H1 (cell line): Measurements from ENCODE around the gene ZNF91. TPM values are rescaled to one million over a fixed set of nuclear protein-coding genes. Genes with fewer than 3 reads are reported as not detected.

ENCODE experiments used
- ATF2 ChIP-seq: IDR thresholded peaks from 2 replicates; pipeline ENCODE4 v1.6.1; 2012; ENCODE audit warnings: low read length, inconsistent platforms
- RBBP5 ChIP-seq: IDR thresholded peaks from 2 replicates; pipeline ENCODE4 v1.7.1; 2012; ENCODE audit warnings: low read depth, mild to moderate bottlenecking, inconsistent platforms, low read length, moderate library complexity, borderline replicate concordance
- TAF7 ChIP-seq: optimal IDR thresholded peaks from 2 replicates; pipeline ENCODE3; 2011; ENCODE audit warnings: low read depth, mild to moderate bottlenecking, inconsistent platforms, low read length, moderate library complexity, borderline replicate concordance
- polyA plus RNA-seq, 7 experiments: library from polyadenylated mRNA; depleted of rRNA in 3 of 7; stranded (reverse) in 5 of 7; unstranded in 2 of 7; fragments of >200 nt in 5 of 7; fragments of 200-250 nt in 2 of 7; gene quantifications; 1 replicate in 5 of 7; 2 replicates in 1 of 7; 4 replicates in 1 of 7; pipeline versions ENCODE4 v1.2.1 to v1.2.3, GENCODE V29; 2011 to 2013; ENCODE audit warnings: missing spikeins in 2 of 7, mixed read lengths in 2 of 7
- total RNA-seq: library from RNA; stranded (reverse); fragmentation: NEBNext Ultra II Directional; extraction: Animal tissue kit (Norgen Biotek cat#: 25700); gene quantifications from 2 replicates; pipeline ENCODE4 v1.2.1, GENCODE V29; 2021

The ZNF91 gene
- total and polyA plus RNA-seq, 2 of the 8 experiments (the other 6 are each of a cell fraction or from before 2014, with no cell fraction given): 16.5 to 35.1 TPM

GRCh38 chr19:23377276-23377675 lies 18.0 kb downstream of the ZNF91 start (continued):
- TF ChIP-seq ATF2: no peak
- TF ChIP-seq RBBP5: no peak
- no peak for TF ChIP-seq TAF7
